ENCODE measurements around the gene FIGLA.
A peak's percentile ranks its signal among the peaks of the same experiment; 100 is the strongest.

FIGLA gene

DNA sequence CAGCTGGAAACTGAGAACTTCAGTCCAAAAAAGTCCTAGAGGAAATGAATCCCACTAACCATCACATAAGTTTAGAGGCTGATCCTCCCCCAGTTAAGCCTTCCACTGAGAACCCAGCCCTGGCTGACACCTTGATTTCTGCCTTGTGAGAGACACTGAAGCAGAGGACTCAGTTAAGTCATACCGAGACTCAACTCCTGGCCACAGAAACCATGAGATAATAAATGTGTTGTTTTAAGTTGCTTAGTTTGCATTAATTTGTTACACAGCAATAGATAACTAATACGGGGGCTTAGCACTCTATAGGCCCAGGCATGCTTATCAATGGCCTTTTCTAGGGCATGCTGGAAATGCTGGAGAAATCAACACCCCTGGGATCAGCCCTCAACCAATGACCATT lies 19.0 kb downstream of the FIGLA start:
- no peak for DNase-seq

DNA sequence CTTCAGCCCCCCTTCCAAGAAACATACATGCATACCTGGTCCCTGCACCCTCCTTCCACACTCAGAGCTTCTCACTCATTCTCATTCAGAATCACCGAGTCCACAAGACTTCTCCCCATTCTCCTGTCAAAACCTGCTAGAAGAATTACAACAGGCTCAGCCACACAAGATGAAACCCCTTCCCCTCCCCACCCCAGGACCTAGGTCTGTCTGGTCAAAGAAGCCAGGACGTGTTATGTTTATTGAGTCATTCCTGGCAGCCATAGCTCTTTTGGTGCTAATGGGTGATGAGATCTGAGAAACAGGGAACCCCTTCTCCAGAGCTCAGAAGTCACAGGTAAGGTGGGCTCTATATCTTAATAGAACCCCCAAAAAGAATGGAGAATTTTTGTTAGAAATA lies 21.0 kb downstream of the FIGLA start:
- no peak for DNase-seq

GRCh38 chr2:70768590-70769085 lies 21.8 kb downstream of the FIGLA start:
- no peak for DNase-seq

DNA sequence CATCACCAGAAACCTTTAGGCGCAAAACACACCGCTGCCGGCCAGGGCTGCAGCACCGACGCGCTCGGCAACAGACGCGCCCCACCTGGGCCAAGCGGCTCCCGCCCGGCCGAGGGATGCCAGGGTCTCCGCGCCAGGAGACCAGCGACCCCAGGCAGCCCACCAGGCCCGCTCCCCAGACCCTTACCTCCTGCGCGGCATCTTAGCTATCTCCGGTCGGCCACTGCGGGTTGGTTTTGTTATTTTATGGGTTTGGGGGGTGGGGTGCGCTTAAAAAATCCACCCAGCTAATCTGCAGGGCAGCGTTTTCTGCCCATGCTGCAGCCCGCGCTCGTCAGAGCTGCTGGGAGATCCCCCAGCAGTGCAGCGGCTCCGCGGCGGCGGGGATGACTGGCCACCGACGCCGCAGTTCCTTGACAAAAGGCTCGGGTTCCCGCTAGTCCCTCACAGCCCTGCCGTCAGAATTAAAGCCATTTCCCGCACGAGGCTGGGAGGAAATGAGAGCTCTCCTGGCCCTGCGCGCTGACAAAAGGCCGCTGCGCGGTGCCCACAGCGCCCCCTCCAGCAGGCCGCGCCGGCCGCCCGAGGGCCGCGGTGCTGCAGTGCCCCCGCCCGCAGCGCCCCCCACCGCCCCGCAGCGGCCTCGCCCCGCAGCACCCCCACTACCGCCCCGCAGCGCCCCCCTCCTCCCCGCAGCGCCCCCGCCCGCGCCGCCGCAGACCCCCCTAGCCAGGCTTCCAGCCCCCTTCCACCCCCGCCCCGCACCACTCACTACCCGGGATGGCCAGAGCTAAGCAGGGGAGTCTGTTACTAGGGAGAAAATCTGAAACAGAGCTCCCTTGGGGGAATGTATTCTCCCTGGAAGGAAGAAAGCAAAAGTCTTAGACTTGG lies 22.5 kb downstream of the FIGLA start, which contains the start of gene ADD2:
Gene ADD2, minus strand, starts transcription at position 502 of the 891 bp plus-strand sequence. CDS start 61,792 bp downstream, outside the sequence.
- DNase-seq, result peak; percentile 21 to 69

DNA sequence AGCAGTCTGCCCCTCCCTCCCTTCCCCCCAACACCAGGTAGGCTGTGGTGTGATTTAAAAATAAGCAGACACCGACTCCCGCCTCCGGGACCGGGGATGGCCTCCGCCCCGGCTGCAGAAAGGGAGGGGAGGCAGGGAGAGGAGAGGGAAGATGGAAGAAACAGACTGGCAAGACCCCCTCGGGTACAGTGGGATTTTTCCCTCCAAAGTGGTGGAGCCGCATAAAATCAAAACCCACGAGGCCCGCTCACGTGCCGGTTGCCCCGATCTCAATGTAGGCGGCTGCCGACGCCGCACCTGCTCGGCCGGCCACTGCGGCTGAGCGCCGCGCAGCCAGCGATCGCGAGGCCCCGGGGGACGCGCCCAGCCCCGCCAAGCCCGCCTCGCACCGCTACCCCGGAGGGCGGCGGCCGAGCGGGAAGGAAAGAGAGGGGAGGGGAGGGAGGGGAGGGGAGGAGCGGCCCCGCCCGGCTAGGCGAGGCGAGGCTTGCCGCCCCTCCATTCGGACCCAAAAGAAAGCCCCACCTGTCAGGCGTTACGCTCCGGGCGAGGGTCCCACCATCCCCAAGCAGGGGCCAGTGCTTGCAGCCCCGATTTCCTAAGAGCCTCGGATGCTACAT lies 23.3 kb downstream of the FIGLA start:
- peak in 1 of 2 experiments; percentile 53 for DNase-seq

- DNase-seq, result no peak
Observed at GRCh38 chr2:70766357-70767078, 23.9 kb downstream of the FIGLA start.

- DNase-seq, result no peak
Observed at GRCh38 chr2:70765507-70765906, 24.9 kb downstream of the FIGLA start.

GRCh38 chr2:70759446-70759845 lies 31.0 kb downstream of the FIGLA start:
- DNase-seq, result peak in 1 of 2 experiments; percentile 7

GRCh38 chr2:70757966-70758365 lies 32.5 kb downstream of the FIGLA start:
- peak in 1 of 2 experiments; percentile 7 for DNase-seq

GRCh38 chr2:70757360-70757759 lies 33.1 kb downstream of the FIGLA start:
- DNase-seq, result no peak

- no peak for DNase-seq
Observed at GRCh38 chr2:70756128-70756527, 34.3 kb downstream of the FIGLA start.

GRCh38 chr2:70753902-70754301 lies 36.5 kb downstream of the FIGLA start:
- DNase-seq, result no peak

DNA sequence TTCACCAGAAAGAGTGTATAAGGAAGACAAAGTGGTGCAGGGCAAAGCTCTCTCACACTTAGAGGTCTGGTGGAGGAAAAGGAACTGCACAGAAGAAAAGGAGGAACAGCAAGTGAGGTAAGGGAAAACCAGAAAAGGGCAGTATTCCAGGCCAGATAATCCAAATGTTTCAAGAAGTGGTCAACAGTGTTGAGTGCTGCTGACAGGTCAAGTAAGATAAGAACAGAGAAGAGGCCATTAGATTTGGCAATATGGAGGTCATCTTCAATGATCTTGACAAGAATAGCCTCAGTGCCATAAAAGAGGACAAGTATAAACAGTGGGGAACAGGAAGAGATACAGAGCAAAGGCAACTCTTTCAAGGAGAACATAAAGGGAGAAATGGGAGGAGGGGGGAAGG lies 37.4 kb downstream of the FIGLA start:
- DNase-seq, result no peak

GRCh38 chr2:70752396-70752795 lies 38.0 kb downstream of the FIGLA start:
- no peak for DNase-seq

DNA sequence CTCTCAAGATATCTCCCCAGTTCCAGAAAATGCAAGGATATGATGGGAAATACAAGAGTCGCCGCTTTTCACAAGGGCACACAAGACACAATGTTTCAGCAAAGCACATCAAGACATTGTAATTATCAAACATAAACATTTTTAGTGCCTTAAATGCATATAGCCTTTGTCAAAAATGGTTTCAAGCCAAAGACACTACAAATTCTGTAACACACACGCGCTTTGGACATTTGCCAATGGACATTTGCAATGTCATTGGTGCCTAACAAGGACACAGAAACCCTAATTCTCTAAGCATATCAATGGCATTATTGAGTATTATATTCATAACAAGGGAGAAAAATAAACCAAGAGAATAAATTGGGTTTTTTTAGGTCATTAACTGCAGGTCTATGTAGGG lies 38.6 kb downstream of the FIGLA start:
- DNase-seq, result no peak

DNA sequence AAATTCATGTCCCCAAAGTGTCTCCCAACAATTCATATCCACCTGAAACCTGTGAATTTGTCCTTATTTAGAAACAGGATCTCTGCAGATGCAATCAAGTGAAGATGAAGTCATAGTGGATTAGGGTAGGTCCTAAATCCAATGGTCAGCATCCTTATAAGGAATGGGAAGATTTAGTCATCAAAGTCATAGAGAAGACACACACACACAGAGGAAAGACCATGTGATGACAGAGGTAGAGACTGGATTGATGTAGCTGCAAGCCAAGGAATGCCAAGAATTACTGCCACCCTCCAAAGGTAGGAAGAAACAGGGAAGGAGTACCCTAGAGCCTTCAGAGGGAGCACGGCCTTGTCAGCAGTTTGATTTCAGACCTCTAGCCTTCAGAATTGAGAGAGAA lies 40.1 kb downstream of the FIGLA start:
- no peak for DNase-seq

DNA sequence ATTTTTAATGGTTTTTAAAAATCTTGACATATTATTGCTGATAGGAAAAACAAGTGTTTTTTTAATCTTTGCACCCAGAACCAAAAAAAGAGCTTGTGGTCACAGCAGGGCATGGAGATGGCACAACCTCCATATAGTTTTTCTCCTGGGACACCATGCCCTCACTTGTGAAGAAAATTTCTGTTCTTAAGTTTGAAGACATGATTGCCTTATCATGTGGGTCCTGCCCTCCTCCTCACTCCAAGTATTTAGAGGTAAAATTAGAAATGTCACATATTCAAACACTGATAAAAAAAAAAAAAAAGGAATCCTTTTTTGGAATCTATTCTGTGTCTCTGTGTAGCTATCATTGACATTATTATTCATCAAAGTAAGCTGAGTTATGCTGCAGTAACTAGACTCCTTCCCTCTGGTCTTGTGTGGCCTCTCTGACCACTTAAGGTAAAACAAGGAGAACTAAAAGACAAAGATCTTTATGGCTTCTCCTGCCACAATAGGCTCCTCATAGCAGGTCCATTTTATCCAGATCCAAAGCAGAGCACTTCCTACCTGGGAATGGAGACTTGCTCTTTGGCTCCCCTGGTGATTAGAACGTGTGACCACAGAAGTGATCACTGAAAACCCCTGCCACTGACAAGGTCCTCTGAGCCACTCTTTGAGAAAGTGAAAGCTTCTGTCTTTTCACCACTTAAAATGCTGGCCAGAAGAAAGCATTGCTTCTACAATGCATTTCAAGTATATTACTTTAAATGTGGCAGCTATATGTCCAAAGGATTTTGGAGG lies 42.2 kb downstream of the FIGLA start:
- no peak for DNase-seq

DNA sequence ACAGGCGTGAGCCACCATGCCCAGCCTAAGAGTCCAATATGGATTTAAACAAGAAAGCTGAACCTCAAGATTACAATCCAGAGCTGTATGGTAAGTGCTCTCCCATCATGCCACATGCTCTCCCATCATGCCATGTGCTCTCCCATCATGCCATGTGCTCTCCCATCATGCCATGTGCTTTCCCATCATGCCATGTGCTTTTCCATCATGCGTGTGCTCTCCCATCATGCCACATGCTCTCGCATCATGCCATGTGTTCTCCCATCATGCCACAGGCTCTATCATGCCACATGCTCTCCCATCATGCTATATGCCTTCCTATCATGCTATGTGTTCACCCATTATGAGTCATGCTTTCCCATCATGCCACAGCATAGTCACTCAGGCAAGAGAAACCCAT lies 43.2 kb downstream of the FIGLA start:
- DNase-seq, result no peak

DNA sequence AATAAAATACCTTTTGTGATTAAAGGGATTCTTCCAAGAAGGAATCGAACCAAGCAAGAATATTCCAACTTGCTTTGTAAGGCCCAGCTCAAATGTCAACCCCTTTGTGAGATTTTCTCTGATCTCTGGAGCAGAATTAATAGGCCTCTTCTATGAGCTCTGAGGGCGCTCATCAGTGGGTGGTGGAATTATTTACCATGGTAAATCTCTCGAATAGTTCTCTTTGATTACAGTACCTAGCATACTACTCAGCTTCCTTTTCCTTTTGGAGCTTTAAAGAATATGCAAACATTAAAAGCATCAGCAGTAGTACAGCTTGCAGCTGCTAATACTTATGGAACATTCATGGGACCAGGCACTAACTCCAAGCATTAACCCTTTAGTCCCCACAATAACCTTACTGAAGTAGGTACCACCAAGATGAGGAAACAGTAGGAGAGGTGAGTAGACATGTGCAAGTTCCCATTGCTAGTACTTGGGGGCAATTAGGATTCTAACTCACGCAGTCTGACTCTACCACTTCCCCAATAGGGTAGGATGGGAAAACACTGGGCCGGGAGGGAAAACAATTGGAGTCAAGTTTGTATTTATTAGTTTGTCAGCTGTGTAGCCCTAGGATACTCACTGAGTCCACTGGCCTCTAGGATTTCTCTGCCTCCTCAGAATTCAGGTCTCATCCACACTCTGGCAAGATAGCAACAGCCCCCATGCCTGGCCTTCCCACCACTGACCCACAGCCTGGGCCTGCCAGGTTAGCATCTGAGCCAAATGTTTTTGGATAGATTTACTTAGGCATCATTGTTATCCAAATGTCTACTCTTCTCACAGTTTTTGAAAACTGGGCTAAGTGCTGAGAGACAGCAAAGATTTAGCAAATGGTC lies 44.1 kb downstream of the FIGLA start:
- DNase-seq, result no peak

GRCh38 chr2:70745276-70745825 lies 45.1 kb downstream of the FIGLA start:
- DNase-seq, result no peak

DNA sequence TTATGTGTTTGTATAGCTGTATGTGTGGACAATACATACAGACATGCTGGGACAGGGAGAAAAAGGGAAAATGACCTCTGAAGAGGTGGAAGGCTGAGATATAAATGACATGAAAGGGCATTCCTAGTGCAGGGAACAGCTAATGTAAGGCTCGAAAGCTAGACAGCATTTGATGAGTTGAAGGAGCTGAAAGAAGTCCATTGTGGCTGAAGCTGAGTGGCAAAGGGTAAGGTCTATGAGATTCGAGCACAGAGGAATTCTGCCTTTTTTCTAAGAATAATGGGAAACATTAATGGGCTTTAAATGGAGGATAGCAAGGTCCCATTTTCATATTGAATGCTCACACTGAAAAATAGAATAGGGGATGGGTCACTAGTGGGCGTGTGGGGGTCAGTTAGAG lies 46.0 kb downstream of the FIGLA start:
- no peak for DNase-seq

Data from NCI-H446 (cell line).